Measurements from ENCODE around the gene CRBN. TPM values are rescaled to one million over a fixed set of nuclear protein-coding genes. Genes with fewer than 3 reads are reported as not detected.

Gene CRBN
- total RNA-seq, 2 experiments from 2014 or later = 39.8 to 42.5 TPM

- CTCF ChIA-PET = no interaction called here
Measured at GRCh38 chr3:3154879-3155610, 24.4 kb downstream of the CRBN start.

DNA sequence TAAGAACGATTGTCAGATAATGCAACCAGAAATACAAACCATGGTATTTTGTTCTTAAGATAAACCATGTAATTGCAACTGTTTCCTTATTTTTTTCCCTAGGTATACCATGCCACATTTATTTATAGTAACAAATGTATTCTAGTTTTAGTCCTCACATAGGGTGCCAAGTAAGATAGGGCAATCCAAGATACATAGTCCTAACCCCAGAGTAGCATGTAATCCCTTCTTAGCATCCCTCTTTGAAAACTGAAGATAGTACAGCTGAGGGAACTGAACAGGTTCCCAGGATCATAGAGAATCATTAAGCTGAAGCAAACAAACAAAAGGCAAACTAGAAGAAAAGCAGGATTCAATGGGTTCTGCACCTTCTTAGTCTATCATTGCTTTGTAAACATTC is 28.0 kb downstream of the CRBN start:
- CTCF ChIA-PET = interaction anchor here (0.8 to 1.4 kb wide), 2 partner anchors 11 to 28 kb away, joined by 3 to 6 read pairs; partner anchors contain the start of gene CRBN
- Mint-ChIP-seq H3K4me3 (no peak overlapping the region), H3K36me3 (peaks cover 66% of the 10 kb centered on the region), H3K27me3 (no peaks in the 10 kb centered on the region), H3K27ac (no peak overlapping the region), H3K9me3 (ENCODE audit: low read depth) (no peaks in the 10 kb centered on the region), H3K4me1 (peaks cover 2% of the 10 kb centered on the region)
- ATAC-seq (no peak), DNase-seq (no peak)

More at GRCh38 chr3:3154879-3155610, 24.4 kb downstream of the CRBN start:
- Mint-ChIP-seq H3K27me3 (no peaks in the 10 kb centered on the region), H3K27ac (no peak overlapping the region), H3K4me1 (no peaks in the 10 kb centered on the region), H3K4me3 (no peak overlapping the region), H3K36me3 (peaks cover 78% of the 10 kb centered on the region), H3K9me3 (ENCODE audit: low read depth) (no peaks in the 10 kb centered on the region)
- ATAC-seq = no peak
- DNase-seq = no peak

DNA sequence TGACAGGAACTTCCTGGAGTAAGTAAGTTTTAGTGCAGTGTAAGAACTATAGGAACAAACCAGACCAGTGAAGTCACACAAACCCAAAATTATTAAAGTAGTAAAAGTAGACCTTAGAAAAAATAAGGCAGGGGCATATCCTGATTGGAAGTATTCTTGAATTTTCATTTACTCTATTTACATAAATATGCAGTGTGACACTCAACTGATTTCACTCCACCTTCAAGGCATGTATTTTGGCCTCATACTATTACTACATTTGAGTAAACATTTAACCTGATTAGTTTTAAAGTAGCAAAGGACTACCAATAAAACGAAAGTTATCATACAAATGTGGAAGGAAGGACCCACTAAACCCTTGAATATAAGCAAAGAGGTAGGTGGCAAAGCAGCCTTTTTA is 29.9 kb downstream of the CRBN start:
- Mint-ChIP-seq H3K27me3 (no peaks in the 10 kb centered on the region), H3K27ac (no peak overlapping the region), H3K4me1 (peaks cover 2% of the 10 kb centered on the region), H3K9me3 (ENCODE audit: low read depth) (no peaks in the 10 kb centered on the region), H3K36me3 (peaks cover 68% of the 10 kb centered on the region), H3K4me3 (no peak overlapping the region)
- CTCF ChIA-PET = no interaction called here
- ATAC-seq (no peak), DNase-seq (no peak)

- peaks cover 9% of the 10 kb centered on the region for H3K4me1 Mint-ChIP-seq
- H3K27ac Mint-ChIP-seq = no peak overlapping the region
- H3K36me3 Mint-ChIP-seq = peaks cover 66% of the 10 kb centered on the region
- no peak for ATAC-seq
- CTCF ChIA-PET = no interaction called here
- no peaks in the 10 kb centered on the region for H3K9me3 Mint-ChIP-seq (ENCODE audit: low read depth)
- no peaks in the 10 kb centered on the region for H3K27me3 Mint-ChIP-seq
- DNase-seq = no peak
- no peak overlapping the region for H3K4me3 Mint-ChIP-seq
Measured at GRCh38 chr3:3145831-3146230, 33.7 kb downstream of the CRBN start.

GRCh38 chr3:3141939-3142338 is 37.6 kb downstream of the CRBN start:
- Mint-ChIP-seq H3K27ac (no peak overlapping the region), H3K9me3 (ENCODE audit: low read depth) (no peaks in the 10 kb centered on the region), H3K36me3 (peaks cover 72% of the 10 kb centered on the region), H3K4me1 (peaks cover 20% of the 10 kb centered on the region), H3K27me3 (no peaks in the 10 kb centered on the region), H3K4me3 (no peak overlapping the region)
- DNase-seq (no peak), ATAC-seq (no peak)
- CTCF ChIA-PET = no interaction called here

- no peak overlapping the region for H3K4me3 Mint-ChIP-seq
- CTCF ChIA-PET = no interaction called here
- ATAC-seq = no peak
- peaks cover 62% of the 10 kb centered on the region for H3K36me3 Mint-ChIP-seq
- H3K27me3 Mint-ChIP-seq = no peaks in the 10 kb centered on the region
- H3K27ac Mint-ChIP-seq = no peak overlapping the region
- H3K9me3 Mint-ChIP-seq (ENCODE audit: low read depth) = no peaks in the 10 kb centered on the region
- peaks cover 46% of the 10 kb centered on the region for H3K4me1 Mint-ChIP-seq
- DNase-seq = no peak
Measured at GRCh38 chr3:3137526-3137925, 42.0 kb downstream of the CRBN start.

- Mint-ChIP-seq H3K4me3 (no peak overlapping the region), H3K27ac (peak overlapping the region; percentile 1), H3K4me1 (peaks cover 41% of the 10 kb centered on the region), H3K36me3 (peaks cover 56% of the 10 kb centered on the region), H3K27me3 (no peaks in the 10 kb centered on the region), H3K9me3 (ENCODE audit: low read depth) (no peaks in the 10 kb centered on the region)
- DNase-seq (no peak), ATAC-seq (peak; percentile 27)
- CTCF ChIA-PET = no interaction called here
Measured at GRCh38 chr3:3134750-3135448, 44.6 kb downstream of the CRBN start.

- no peaks in the 10 kb centered on the region for H3K27me3 Mint-ChIP-seq
- CTCF ChIA-PET = no interaction called here
- H3K9me3 Mint-ChIP-seq (ENCODE audit: low read depth) = no peaks in the 10 kb centered on the region
- ATAC-seq (no peak), DNase-seq (no peak)
- peaks cover 56% of the 10 kb centered on the region for H3K36me3 Mint-ChIP-seq
- no peak overlapping the region for H3K4me3 Mint-ChIP-seq
- peaks cover 46% of the 10 kb centered on the region for H3K4me1 Mint-ChIP-seq
- no peak overlapping the region for H3K27ac Mint-ChIP-seq
Measured at GRCh38 chr3:3133500-3133899, 46.0 kb downstream of the CRBN start.

GRCh38 chr3:3129579-3129978 is 49.9 kb downstream of the CRBN start:
- Mint-ChIP-seq H3K36me3 (peaks cover 40% of the 10 kb centered on the region), H3K9me3 (ENCODE audit: low read depth) (no peaks in the 10 kb centered on the region), H3K4me3 (no peak overlapping the region), H3K4me1 (peaks cover 47% of the 10 kb centered on the region), H3K27me3 (no peaks in the 10 kb centered on the region), H3K27ac (peak overlapping the region; percentile 54)
- ATAC-seq (no peak), DNase-seq (no peak)
- CTCF ChIA-PET = interaction anchor here (1.0 to 1.1 kb wide), 2 partner anchors 24 to 50 kb away, joined by 3 to 5 read pairs; partner anchors contain the start of gene CRBN

GRCh38 chr3:3127432-3128010 is 52.0 kb downstream of the CRBN start:
- Mint-ChIP-seq H3K4me3 (peak overlapping the region; percentile 96), H3K27ac (peak overlapping the region; percentile 96), H3K4me1 (peaks cover 36% of the 10 kb centered on the region), H3K27me3 (no peaks in the 10 kb centered on the region), H3K9me3 (ENCODE audit: low read depth) (no peaks in the 10 kb centered on the region), H3K36me3 (peaks cover 34% of the 10 kb centered on the region)
- CTCF ChIA-PET = interaction anchor here (0.6 kb wide), 1 partner anchor 61 kb away, joined by 3 read pairs; no protein-coding TSS in a partner anchor
- ATAC-seq (peak; percentile 21), DNase-seq (peak; percentile 78)

- peak; percentile 95 for DNase-seq
- Mint-ChIP-seq H3K9me3 (ENCODE audit: low read depth) (no peaks in the 10 kb centered on the region), H3K36me3 (peaks cover 34% of the 10 kb centered on the region), H3K4me1 (peaks cover 36% of the 10 kb centered on the region), H3K27ac (peak within 1 kb of the TSS; percentile 96), H3K27me3 (no peaks in the 10 kb centered on the region), H3K4me3 (peak within 1 kb of the TSS; percentile 96)
- peak; percentile 95 for ATAC-seq
- CTCF ChIA-PET = no interaction called here
Measured at GRCh38 chr3:3126477-3127431, 52.7 kb downstream of the CRBN start, which contains the start of gene TRNT1. Gene TRNT1 (plus strand): TSS chr3:3126940. CDS start chr3:3129041, 2,101 bp downstream.

DNA sequence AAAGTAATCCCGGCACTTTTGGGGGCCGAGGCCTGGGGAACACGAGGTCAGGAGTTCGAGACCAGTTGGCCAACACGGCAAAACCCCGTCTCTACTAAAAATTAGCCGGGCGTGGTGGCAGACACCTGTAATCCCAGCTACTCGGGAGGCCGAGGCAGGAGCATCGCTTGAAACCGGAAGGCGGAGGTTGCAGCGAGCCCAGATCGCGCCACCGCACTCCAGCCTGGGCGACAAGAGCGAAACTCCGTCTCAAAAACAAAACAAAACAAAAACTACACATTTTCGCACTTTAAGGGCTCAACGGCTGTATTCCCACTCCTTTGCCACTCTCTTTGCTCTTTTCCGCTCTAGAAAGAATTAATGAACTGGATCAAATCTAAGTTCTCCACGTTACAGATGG is 53.5 kb downstream of the CRBN start:
- peak overlapping the region; percentile 96 for H3K4me3 Mint-ChIP-seq
- peaks cover 30% of the 10 kb centered on the region for H3K36me3 Mint-ChIP-seq
- no peaks in the 10 kb centered on the region for H3K27me3 Mint-ChIP-seq
- CTCF ChIA-PET = no interaction called here
- ATAC-seq = no peak
- peaks cover 36% of the 10 kb centered on the region for H3K4me1 Mint-ChIP-seq
- no peak for DNase-seq
- H3K9me3 Mint-ChIP-seq (ENCODE audit: low read depth) = no peaks in the 10 kb centered on the region
- H3K27ac Mint-ChIP-seq = peak overlapping the region; percentile 96

DNA sequence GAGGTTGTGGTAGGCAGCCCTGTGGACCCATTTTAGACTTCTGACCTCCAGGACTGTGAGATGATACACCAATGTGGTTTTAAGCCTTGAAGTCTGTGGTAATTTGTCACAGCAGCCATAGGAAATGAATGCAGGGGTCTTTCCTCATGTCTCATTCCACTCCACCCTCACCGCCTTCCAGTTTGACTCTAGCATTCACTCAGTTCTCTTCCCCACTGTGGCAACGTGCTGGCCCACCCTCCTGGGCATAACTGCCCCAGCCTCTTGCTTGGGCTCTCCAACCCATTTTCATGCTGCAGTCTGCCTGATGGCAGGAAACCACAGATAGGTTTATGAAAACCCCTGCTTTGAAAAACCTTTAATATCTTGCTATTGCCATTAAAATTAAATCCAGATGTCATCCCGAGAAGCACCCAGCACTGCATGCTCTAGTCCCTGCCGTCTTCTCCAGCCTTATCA is 60.1 kb downstream of the CRBN start:
- peaks cover 3% of the 10 kb centered on the region for H3K27me3 Mint-ChIP-seq
- H3K36me3 Mint-ChIP-seq = peaks cover 1% of the 10 kb centered on the region
- H3K4me3 Mint-ChIP-seq = no peak overlapping the region
- peak overlapping the region; percentile 21 for H3K27ac Mint-ChIP-seq
- H3K4me1 Mint-ChIP-seq = peaks cover 16% of the 10 kb centered on the region
- CTCF ChIA-PET = no interaction called here
- H3K9me3 Mint-ChIP-seq (ENCODE audit: low read depth) = no peaks in the 10 kb centered on the region
- DNase-seq (peak; percentile 68), ATAC-seq (peak; percentile 85)
